Kidney glomerular epithelial cell (primary cell): ENCODE measurements around the gene AJM1.
"Not testable (repeated sequence)": the region's sequence is repeated elsewhere in the genome, so short reads cannot be mapped to it uniquely, and the experiment has no call there.

Source experiments
- DNase-seq: peaks from one replicate; lab custom pipeline; 2025; lab: John Stamatoyannopoulos, UW

AJM1 gene

GRCh38 chr9:136842380-136842948 is at the start of gene AJM1:
Gene AJM1 (plus strand): TSS chr9:136842478. CDS start chr9:136844415, 1,937 bp downstream.
- DNase-seq, result peak; percentile 38

GRCh38 chr9:136793086-136793946 is 49.0 kb upstream of the AJM1 start:
- no peak for DNase-seq

GRCh38 chr9:136794281-136794999 is 47.8 kb upstream of the AJM1 start:
- no peak for DNase-seq

- no peak for DNase-seq
Measured at GRCh38 chr9:136795000-136795348, 47.3 kb upstream of the AJM1 start.

- DNase-seq, result no peak
Measured at GRCh38 chr9:136796238-136796774, 46.0 kb upstream of the AJM1 start, which contains the start of gene CCDC183. Gene CCDC183 (plus strand): TSS chr9:136796338. CDS start chr9:136796398, 60 bp downstream.

- peak; percentile 11 for DNase-seq
Measured at GRCh38 chr9:136796775-136797347, 45.4 kb upstream of the AJM1 start.

GRCh38 chr9:136798708-136799078 is 43.6 kb upstream of the AJM1 start:
- no peak for DNase-seq

GRCh38 chr9:136799079-136799853 is 43.0 kb upstream of the AJM1 start:
- no peak for DNase-seq

- DNase-seq, result peak; percentile 62
Measured at GRCh38 chr9:136799854-136800657, 42.2 kb upstream of the AJM1 start.

- no peak for DNase-seq
Measured at GRCh38 chr9:136802321-136802720, 40.0 kb upstream of the AJM1 start.

GRCh38 chr9:136803009-136803550 is 39.2 kb upstream of the AJM1 start:
- not testable (repeated sequence) for DNase-seq

GRCh38 chr9:136803551-136804508 is 38.4 kb upstream of the AJM1 start:
- no peak for DNase-seq

GRCh38 chr9:136804509-136805206 is 37.6 kb upstream of the AJM1 start:
- DNase-seq, result no peak

- no peak for DNase-seq
Measured at GRCh38 chr9:136805207-136805740, 37.0 kb upstream of the AJM1 start.

GRCh38 chr9:136806067-136806466 is 36.2 kb upstream of the AJM1 start:
- no peak for DNase-seq

- no peak for DNase-seq
Measured at GRCh38 chr9:136806631-136807201, 35.6 kb upstream of the AJM1 start.

- DNase-seq, result peak; percentile 45
Measured at GRCh38 chr9:136807281-136808074, 34.8 kb upstream of the AJM1 start, which contains the start of gene RABL6. Gene RABL6 (plus strand): TSS chr9:136807948. CDS start chr9:136808197, 249 bp downstream.
